Liver (tissue), 9 donors: Measurements from ENCODE around the gene DLGAP4. TPM values are rescaled to one million over a fixed set of nuclear protein-coding genes. Genes with fewer than 3 reads are reported as not detected.

Experiments used
- DNase-seq: peaks from one replicate; pipeline ENCODE4 v3.0.0-alpha.2; 2017; ENCODE audit warnings: low spot score
- H3K27ac ChIP-seq, 2 donors: one replicate each; pipeline ENCODE4 v1.7.0; 2013; ENCODE audit warnings: inconsistent platforms in 2 of 2, low read length in 2 of 2, control low read depth in 1 of 2, low read depth in 1 of 2, mild to moderate bottlenecking in 1 of 2
- H3K27me3 ChIP-seq, 4 donors: one replicate each; pipeline versions ENCODE4 v1.6.1 to v1.7.0; 2013; ENCODE audit warnings: low read length in 3 of 4, inconsistent platforms in 1 of 4, mild to moderate bottlenecking in 1 of 4, moderate library complexity in 1 of 4; ENCODE audit not compliant: control insufficient read depth in 4 of 4, insufficient read depth in 4 of 4
- H3K36me3 ChIP-seq, 4 donors: one replicate each; pipeline versions ENCODE4 v1.6.1 to v1.7.0; 2013; ENCODE audit warnings: low read length in 3 of 4, mild to moderate bottlenecking in 3 of 4, low read depth in 1 of 4, moderate library complexity in 1 of 4; ENCODE audit not compliant: control insufficient read depth in 4 of 4, insufficient read depth in 3 of 4
- H3K4me1 ChIP-seq, 4 donors: one replicate each; pipeline versions ENCODE4 v1.6.1 to v1.7.0; 2013; ENCODE audit warnings: low read length in 3 of 4, mild to moderate bottlenecking in 3 of 4, moderate library complexity in 1 of 4; ENCODE audit not compliant: control insufficient read depth in 4 of 4, insufficient read depth in 4 of 4
- H3K4me3 ChIP-seq, 3 donors: one replicate each; pipeline versions ENCODE4 v1.6.1 to v1.7.0; 2013; ENCODE audit warnings: low read length in 3 of 3, control low read depth in 1 of 3, low read depth in 1 of 3, mild to moderate bottlenecking in 1 of 3
- H3K9ac ChIP-seq, 2 donors: one replicate each; pipeline ENCODE4 v1.7.0; 2013; ENCODE audit warnings: low read length in 2 of 2, mild to moderate bottlenecking in 2 of 2, moderate library complexity in 2 of 2, control low read depth in 1 of 2, low read depth in 1 of 2
- H3K9me3 ChIP-seq, 4 donors: one replicate each; pipeline versions ENCODE4 v1.6.1 to v1.7.0; 2013; ENCODE audit warnings: low read length in 3 of 4; ENCODE audit not compliant: control insufficient read depth in 4 of 4
- EGR1 ChIP-seq, 2 donors: IDR thresholded peaks; 2 replicates each; pipeline ENCODE4 v1.6.1; 2016 to 2018; ENCODE audit warnings: antibody characterized with exemption in 2 of 2, low read depth in 2 of 2
- FOXA1 ChIP-seq: IDR thresholded peaks from 2 replicates; pipeline ENCODE4 v1.6.1; 2016; ENCODE audit warnings: antibody characterized with exemption
- FOXA2 ChIP-seq: IDR thresholded peaks from 2 replicates; pipeline ENCODE4 v1.6.1; 2016; ENCODE audit warnings: antibody characterized with exemption
- GABPA ChIP-seq, 2 donors: IDR thresholded peaks in 1 of 2; conservative IDR thresholded peaks in 1 of 2; 2 replicates each; pipeline ENCODE4 v1.6.1; 2016; ENCODE audit warnings: antibody characterized with exemption in 2 of 2, mild to moderate bottlenecking in 1 of 2, moderate library complexity in 1 of 2
- HNF4A ChIP-seq, 2 donors: conservative IDR thresholded peaks; 2 replicates each; pipeline ENCODE4 v1.6.1; 2016; ENCODE audit warnings: antibody characterized with exemption in 2 of 2, mild to moderate bottlenecking in 2 of 2
- HNF4G ChIP-seq: IDR thresholded peaks from 2 replicates; pipeline ENCODE4 v1.6.1; 2016; ENCODE audit warnings: antibody characterized with exemption
- NR2F2 ChIP-seq: IDR thresholded peaks from 2 replicates; pipeline ENCODE4 v1.6.1; 2016; ENCODE audit warnings: antibody characterized with exemption
- RAD21 ChIP-seq, 2 donors: IDR thresholded peaks; 2 replicates each; pipeline ENCODE4 v1.6.1; 2016; ENCODE audit warnings: antibody characterized with exemption in 2 of 2, mild to moderate bottlenecking in 2 of 2
- REST ChIP-seq: IDR thresholded peaks from 2 replicates; pipeline ENCODE4 v1.6.1; 2016; ENCODE audit warnings: antibody characterized with exemption, mild to moderate bottlenecking
- RXRA ChIP-seq, 2 donors: IDR thresholded peaks; 2 replicates each; pipeline ENCODE4 v1.6.1; 2017 to 2018; ENCODE audit warnings: antibody characterized with exemption in 2 of 2, mild to moderate bottlenecking in 1 of 2
- SP1 ChIP-seq: IDR thresholded peaks from 2 replicates; pipeline ENCODE4 v1.6.1; 2018; ENCODE audit warnings: antibody characterized with exemption, mild to moderate bottlenecking
- YY1 ChIP-seq: IDR thresholded peaks from 2 replicates; pipeline ENCODE4 v1.6.1; 2016; ENCODE audit warnings: antibody characterized with exemption, mild to moderate bottlenecking
- WGBS: extraction: QIAGEN DNeasy Blood & Tissue Kit; methylation state at CpG from one replicate; pipeline ENCODE4 v1.1.7; 2013; 5-methylcytosine and 5-hydroxymethylcytosine counted together
- polyA plus RNA-seq, 2 donors: library from polyadenylated mRNA; stranded (reverse) in 1 of 2; unstranded in 1 of 2; fragments of 200-250 nt in 1 of 2; fragments of >200 nt in 1 of 2; fragmentation: Nextera tagmentation in 1 of 2; extraction: Ambion mirVana in 1 of 2; gene quantifications; one replicate each; pipeline versions ENCODE4 v1.2.1 to v1.2.3, GENCODE V29; 2013 to 2015
- total RNA-seq, 2 donors: library from RNA; depleted of rRNA; stranded (reverse); fragments of >200 nt; gene quantifications; one replicate each; pipeline ENCODE4 v1.2.3, GENCODE V29; 2014
- TF ChIP-seq, protein P1 (sequence below): fragments of 150-350 bp; IDR thresholded peaks from 2 replicates; pipeline ENCODE4 v1.5.1; 2017; ENCODE audit warnings: improper control_type of control experiment, low read depth, low read length; ENCODE audit not compliant: missing input control
- donor health status: healthy.
- donor health status: healthy.
- donor health status: healthy.
- donor health status: healthy.
- donor health status: healthy.

The DLGAP4 gene
- total and polyA plus RNA-seq, 4 donors, result 2.9 to 18.7 (median 11.2) TPM

- Histone ChIP-seq H3K4me3 (peak overlapping the region in 1 of 3 donors; percentile 18), H3K9me3 (no peaks in the 10 kb centered on the region), H3K4me1 (peaks cover 0 to 8% (median 0%) of the 10 kb centered on the region in 4 donors), H3K9ac (no peak overlapping the region), H3K36me3 (no peaks in the 10 kb centered on the region), H3K27me3 (no peaks in the 10 kb centered on the region), H3K27ac (peak overlapping the region; percentile 57 to 79)
- TF ChIP-seq FOXA1 (no peak), RXRA (IDR thresholded peaks at IDR 0.05) (peak in 1 of 2 donors; percentile 5), NR2F2 (peak; percentile 32)
- 68% methylated on average over 14 of the region's 14 CpGs for WGBS
- DNase-seq, result no peak
These were observed 235.8 kb downstream of the DLGAP4 start for GRCh38 chr20:36541768-36542488.

GRCh38 chr20:36542516-36543183 lies 236.5 kb downstream of the DLGAP4 start:
- Histone ChIP-seq H3K27ac (peak overlapping the region; percentile 57 to 79), H3K4me3 (no peak overlapping the region), H3K9ac (no peak overlapping the region), H3K9me3 (no peaks in the 10 kb centered on the region), H3K4me1 (peaks cover 0 to 8% (median 0%) of the 10 kb centered on the region in 4 donors), H3K27me3 (no peaks in the 10 kb centered on the region), H3K36me3 (no peaks in the 10 kb centered on the region)
- WGBS, result 89% methylated on average over 10 of the region's 10 CpGs
- TF ChIP-seq YY1 (no peak), HNF4G (no peak), REST (no peak), EGR1 (IDR thresholded peaks at IDR 0.05; ENCODE audit: low read depth in 2 of 2) (no peak), RAD21 (IDR thresholded peaks at IDR 0.05) (no peak), FOXA2 (no peak), SP1 (no peak), HNF4A (conservative IDR thresholded peaks at IDR 0.05) (no peak), GABPA (IDR thresholded peaks at IDR 0.05 in 1 of 2, conservative IDR thresholded peaks at IDR 0.05 in 1 of 2) (no peak)
- TF ChIP-seq, protein P1, sequence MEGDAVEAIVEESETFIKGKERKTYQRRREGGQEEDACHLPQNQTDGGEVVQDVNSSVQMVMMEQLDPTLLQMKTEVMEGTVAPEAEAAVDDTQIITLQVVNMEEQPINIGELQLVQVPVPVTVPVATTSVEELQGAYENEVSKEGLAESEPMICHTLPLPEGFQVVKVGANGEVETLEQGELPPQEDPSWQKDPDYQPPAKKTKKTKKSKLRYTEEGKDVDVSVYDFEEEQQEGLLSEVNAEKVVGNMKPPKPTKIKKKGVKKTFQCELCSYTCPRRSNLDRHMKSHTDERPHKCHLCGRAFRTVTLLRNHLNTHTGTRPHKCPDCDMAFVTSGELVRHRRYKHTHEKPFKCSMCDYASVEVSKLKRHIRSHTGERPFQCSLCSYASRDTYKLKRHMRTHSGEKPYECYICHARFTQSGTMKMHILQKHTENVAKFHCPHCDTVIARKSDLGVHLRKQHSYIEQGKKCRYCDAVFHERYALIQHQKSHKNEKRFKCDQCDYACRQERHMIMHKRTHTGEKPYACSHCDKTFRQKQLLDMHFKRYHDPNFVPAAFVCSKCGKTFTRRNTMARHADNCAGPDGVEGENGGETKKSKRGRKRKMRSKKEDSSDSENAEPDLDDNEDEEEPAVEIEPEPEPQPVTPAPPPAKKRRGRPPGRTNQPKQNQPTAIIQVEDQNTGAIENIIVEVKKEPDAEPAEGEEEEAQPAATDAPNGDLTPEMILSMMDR, result no peak
- no peak for DNase-seq
